HepG2 (cell line): ENCODE results near the gene FAHD2A. TPM values are rescaled to one million over a fixed set of nuclear protein-coding genes. Genes with fewer than 3 reads are reported as not detected.

Experiments used
- KDM2A ChIP-seq: sonication (generic); formaldehyde crosslinking; IDR thresholded peaks from 2 replicates; pipeline ENCODE4 v1.4.0; 2020; ENCODE audit warnings: low read depth, missing genetic modification reagents, borderline replicate concordance
- ZNF619 ChIP-seq: sonication (generic); formaldehyde crosslinking; IDR thresholded peaks from 2 replicates; pipeline ENCODE4 v1.4.0; 2020; ENCODE audit warnings: mild to moderate bottlenecking, missing genetic modification reagents
- ZSCAN12 ChIP-seq: sonication (generic); formaldehyde crosslinking; IDR thresholded peaks from 2 replicates; pipeline ENCODE4 v1.9.0; 2021; ENCODE audit warnings: mild to moderate bottlenecking, missing genetic modification reagents
- polyA plus RNA-seq, 8 experiments: library from polyadenylated mRNA; depleted of rRNA in 3 of 8; stranded (reverse) in 7 of 8; unstranded in 1 of 8; fragments of >200 nt; fragmentation: Illumina TruSeq in 4 of 8; extraction: Trizol in 4 of 8; gene quantifications; 2 replicates each; pipeline versions ENCODE4 v1.2.1 to v1.2.3, GENCODE V29; 2011 to 2016; ENCODE audit warnings: low read depth in 4 of 8, missing spikeins in 1 of 8, mixed read lengths in 1 of 8; ENCODE audit not compliant: insufficient read depth in 1 of 8
- total RNA-seq, 5 experiments: library from RNA; depleted of rRNA; stranded (reverse); fragments of >200 nt; fragmentation: Illumina TruSeq; extraction: Trizol; gene quantifications; 2 replicates each; pipeline ENCODE4 v1.2.3, GENCODE V29; 2016; ENCODE audit warnings: low read depth in 1 of 5
- TF ChIP-seq, protein P1 (sequence below): sonication (generic); formaldehyde crosslinking; IDR thresholded peaks from 2 replicates; pipeline ENCODE4 v1.4.0; 2020; ENCODE audit warnings: missing genetic modification reagents, borderline replicate concordance
- TF ChIP-seq, protein P2 (sequence below): sonication (generic); formaldehyde crosslinking; IDR thresholded peaks from 2 replicates; pipeline ENCODE4 v1.4.0; 2020; ENCODE audit warnings: missing genetic modification reagents, borderline replicate concordance
- TF ChIP-seq, protein P3 (sequence below): sonication (generic); formaldehyde crosslinking; IDR thresholded peaks from 2 replicates; pipeline ENCODE4 v1.4.0; 2020; ENCODE audit warnings: missing genetic modification reagents, borderline replicate concordance
- TF ChIP-seq, protein P4 (sequence below): sonication (generic); formaldehyde crosslinking; IDR thresholded peaks from 2 replicates; pipeline ENCODE4 v1.4.0; 2020; ENCODE audit warnings: missing genetic modification reagents
- TF ChIP-seq, protein P5 (sequence below): sonication (generic); formaldehyde crosslinking; IDR thresholded peaks from 2 replicates; pipeline ENCODE4 v1.4.0; 2020; ENCODE audit warnings: mild to moderate bottlenecking, missing genetic modification reagents

FAHD2A gene
- total and polyA plus RNA-seq, 2 of the 13 experiments (the other 11 are each of a cell fraction or from before 2014, with no cell fraction given), result 34.0 to 44.2 TPM

DNA sequence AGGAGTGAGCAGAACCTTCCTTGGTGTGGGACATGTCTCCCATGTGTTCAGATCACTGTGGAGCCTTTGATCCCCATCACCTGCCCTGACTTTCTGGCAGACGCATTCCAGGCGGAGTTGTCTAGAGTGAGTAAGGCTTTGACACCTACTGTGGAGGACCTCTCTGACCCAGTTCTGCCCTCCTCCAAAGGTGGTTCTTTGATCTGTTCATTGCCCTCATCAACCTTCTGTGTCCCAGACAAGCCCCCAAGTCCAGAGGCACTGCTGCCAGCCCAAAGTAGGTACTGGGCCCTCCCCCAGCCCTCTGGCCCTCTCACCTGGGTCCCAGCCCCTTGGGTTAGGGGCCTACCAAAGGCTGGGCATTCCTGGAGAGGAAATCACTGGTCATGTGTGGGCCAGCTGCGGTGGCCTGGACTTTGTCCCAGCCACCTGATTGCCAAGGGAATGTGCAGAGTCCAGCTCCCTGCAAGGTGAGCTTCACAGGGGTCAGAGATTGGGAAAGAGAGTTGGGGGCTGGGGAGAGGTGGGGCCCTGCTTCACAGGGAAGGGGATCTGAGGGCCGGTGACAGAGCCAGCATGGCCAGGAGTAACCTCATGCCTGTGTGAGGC is 12.1 kb upstream of the FAHD2A start (continued):
- TF ChIP-seq, protein P1, sequence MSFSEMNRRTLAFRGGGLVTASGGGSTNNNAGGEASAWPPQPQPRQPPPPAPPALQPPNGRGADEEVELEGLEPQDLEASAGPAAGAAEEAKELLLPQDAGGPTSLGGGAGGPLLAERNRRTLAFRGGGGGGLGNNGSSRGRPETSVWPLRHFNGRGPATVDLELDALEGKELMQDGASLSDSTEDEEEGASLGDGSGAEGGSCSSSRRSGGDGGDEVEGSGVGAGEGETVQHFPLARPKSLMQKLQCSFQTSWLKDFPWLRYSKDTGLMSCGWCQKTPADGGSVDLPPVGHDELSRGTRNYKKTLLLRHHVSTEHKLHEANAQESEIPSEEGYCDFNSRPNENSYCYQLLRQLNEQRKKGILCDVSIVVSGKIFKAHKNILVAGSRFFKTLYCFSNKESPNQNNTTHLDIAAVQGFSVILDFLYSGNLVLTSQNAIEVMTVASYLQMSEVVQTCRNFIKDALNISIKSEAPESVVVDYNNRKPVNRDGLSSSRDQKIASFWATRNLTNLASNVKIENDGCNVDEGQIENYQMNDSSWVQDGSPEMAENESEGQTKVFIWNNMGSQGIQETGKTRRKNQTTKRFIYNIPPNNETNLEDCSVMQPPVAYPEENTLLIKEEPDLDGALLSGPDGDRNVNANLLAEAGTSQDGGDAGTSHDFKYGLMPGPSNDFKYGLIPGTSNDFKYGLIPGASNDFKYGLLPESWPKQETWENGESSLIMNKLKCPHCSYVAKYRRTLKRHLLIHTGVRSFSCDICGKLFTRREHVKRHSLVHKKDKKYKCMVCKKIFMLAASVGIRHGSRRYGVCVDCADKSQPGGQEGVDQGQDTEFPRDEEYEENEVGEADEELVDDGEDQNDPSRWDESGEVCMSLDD, result peak; percentile 56; the same call in 1 of the 2 replicates
- no peak for TF ChIP-seq KDM2A (CRISPR knock-in tag)
- TF ChIP-seq, protein P2, sequence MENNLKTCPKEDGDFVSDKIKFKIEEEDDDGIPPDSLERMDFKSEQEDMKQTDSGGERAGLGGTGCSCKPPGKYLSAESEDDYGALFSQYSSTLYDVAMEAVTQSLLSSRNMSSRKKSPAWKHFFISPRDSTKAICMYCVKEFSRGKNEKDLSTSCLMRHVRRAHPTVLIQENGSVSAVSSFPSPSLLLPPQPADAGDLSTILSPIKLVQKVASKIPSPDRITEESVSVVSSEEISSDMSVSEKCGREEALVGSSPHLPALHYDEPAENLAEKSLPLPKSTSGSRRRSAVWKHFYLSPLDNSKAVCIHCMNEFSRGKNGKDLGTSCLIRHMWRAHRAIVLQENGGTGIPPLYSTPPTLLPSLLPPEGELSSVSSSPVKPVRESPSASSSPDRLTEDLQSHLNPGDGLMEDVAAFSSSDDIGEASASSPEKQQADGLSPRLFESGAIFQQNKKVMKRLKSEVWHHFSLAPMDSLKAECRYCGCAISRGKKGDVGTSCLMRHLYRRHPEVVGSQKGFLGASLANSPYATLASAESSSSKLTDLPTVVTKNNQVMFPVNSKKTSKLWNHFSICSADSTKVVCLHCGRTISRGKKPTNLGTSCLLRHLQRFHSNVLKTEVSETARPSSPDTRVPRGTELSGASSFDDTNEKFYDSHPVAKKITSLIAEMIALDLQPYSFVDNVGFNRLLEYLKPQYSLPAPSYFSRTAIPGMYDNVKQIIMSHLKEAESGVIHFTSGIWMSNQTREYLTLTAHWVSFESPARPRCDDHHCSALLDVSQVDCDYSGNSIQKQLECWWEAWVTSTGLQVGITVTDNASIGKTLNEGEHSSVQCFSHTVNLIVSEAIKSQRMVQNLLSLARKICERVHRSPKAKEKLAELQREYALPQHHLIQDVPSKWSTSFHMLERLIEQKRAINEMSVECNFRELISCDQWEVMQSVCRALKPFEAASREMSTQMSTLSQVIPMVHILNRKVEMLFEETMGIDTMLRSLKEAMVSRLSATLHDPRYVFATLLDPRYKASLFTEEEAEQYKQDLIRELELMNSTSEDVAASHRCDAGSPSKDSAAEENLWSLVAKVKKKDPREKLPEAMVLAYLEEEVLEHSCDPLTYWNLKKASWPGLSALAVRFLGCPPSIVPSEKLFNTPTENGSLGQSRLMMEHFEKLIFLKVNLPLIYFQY (CRISPR knock-in tag), result peak; percentile 49; the same call in 1 of the 2 replicates
- TF ChIP-seq, protein P3, sequence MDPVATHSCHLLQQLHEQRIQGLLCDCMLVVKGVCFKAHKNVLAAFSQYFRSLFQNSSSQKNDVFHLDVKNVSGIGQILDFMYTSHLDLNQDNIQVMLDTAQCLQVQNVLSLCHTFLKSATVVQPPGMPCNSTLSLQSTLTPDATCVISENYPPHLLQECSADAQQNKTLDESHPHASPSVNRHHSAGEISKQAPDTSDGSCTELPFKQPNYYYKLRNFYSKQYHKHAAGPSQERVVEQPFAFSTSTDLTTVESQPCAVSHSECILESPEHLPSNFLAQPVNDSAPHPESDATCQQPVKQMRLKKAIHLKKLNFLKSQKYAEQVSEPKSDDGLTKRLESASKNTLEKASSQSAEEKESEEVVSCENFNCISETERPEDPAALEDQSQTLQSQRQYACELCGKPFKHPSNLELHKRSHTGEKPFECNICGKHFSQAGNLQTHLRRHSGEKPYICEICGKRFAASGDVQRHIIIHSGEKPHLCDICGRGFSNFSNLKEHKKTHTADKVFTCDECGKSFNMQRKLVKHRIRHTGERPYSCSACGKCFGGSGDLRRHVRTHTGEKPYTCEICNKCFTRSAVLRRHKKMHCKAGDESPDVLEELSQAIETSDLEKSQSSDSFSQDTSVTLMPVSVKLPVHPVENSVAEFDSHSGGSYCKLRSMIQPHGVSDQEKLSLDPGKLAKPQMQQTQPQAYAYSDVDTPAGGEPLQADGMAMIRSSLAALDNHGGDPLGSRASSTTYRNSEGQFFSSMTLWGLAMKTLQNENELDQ (CRISPR knock-in tag), result no peak
- no peak for TF ChIP-seq ZSCAN12 (CRISPR knock-in tag)
- TF ChIP-seq, protein P4, sequence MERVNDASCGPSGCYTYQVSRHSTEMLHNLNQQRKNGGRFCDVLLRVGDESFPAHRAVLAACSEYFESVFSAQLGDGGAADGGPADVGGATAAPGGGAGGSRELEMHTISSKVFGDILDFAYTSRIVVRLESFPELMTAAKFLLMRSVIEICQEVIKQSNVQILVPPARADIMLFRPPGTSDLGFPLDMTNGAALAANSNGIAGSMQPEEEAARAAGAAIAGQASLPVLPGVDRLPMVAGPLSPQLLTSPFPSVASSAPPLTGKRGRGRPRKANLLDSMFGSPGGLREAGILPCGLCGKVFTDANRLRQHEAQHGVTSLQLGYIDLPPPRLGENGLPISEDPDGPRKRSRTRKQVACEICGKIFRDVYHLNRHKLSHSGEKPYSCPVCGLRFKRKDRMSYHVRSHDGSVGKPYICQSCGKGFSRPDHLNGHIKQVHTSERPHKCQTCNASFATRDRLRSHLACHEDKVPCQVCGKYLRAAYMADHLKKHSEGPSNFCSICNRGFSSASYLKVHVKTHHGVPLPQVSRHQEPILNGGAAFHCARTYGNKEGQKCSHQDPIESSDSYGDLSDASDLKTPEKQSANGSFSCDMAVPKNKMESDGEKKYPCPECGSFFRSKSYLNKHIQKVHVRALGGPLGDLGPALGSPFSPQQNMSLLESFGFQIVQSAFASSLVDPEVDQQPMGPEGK (CRISPR knock-in tag), result peak; percentile 92
- TF ChIP-seq, protein P5, sequence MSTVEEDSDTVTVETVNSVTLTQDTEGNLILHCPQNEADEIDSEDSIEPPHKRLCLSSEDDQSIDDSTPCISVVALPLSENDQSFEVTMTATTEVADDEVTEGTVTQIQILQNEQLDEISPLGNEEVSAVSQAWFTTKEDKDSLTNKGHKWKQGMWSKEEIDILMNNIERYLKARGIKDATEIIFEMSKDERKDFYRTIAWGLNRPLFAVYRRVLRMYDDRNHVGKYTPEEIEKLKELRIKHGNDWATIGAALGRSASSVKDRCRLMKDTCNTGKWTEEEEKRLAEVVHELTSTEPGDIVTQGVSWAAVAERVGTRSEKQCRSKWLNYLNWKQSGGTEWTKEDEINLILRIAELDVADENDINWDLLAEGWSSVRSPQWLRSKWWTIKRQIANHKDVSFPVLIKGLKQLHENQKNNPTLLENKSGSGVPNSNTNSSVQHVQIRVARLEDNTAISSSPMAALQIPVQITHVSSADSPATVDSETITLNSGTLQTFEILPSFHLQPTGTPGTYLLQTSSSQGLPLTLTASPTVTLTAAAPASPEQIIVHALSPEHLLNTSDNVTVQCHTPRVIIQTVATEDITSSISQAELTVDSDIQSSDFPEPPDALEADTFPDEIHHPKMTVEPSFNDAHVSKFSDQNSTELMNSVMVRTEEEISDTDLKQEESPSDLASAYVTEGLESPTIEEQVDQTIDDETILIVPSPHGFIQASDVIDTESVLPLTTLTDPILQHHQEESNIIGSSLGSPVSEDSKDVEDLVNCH (CRISPR knock-in tag), result no peak
- TF ChIP-seq ZNF619 (CRISPR knock-in tag), result no peak
